Liver (tissue), 9 donors: Measurements from ENCODE around the gene MYBPHL. TPM values are rescaled to one million over a fixed set of nuclear protein-coding genes. Genes with fewer than 3 reads are reported as not detected.

ENCODE experiments used
- DNase-seq: peaks from one replicate; pipeline ENCODE4 v3.0.0-alpha.2; 2017; ENCODE audit warnings: low spot score
- H3K27ac ChIP-seq, 2 donors: one replicate each; pipeline ENCODE4 v1.7.0; 2013; ENCODE audit warnings: inconsistent platforms in 2 of 2, low read length in 2 of 2, control low read depth in 1 of 2, low read depth in 1 of 2, mild to moderate bottlenecking in 1 of 2
- H3K27me3 ChIP-seq, 4 donors: one replicate each; pipeline versions ENCODE4 v1.6.1 to v1.7.0; 2013; ENCODE audit warnings: low read length in 3 of 4, inconsistent platforms in 1 of 4, mild to moderate bottlenecking in 1 of 4, moderate library complexity in 1 of 4; ENCODE audit not compliant: control insufficient read depth in 4 of 4, insufficient read depth in 4 of 4
- H3K36me3 ChIP-seq, 4 donors: one replicate each; pipeline versions ENCODE4 v1.6.1 to v1.7.0; 2013; ENCODE audit warnings: low read length in 3 of 4, mild to moderate bottlenecking in 3 of 4, low read depth in 1 of 4, moderate library complexity in 1 of 4; ENCODE audit not compliant: control insufficient read depth in 4 of 4, insufficient read depth in 3 of 4
- H3K4me1 ChIP-seq, 4 donors: one replicate each; pipeline versions ENCODE4 v1.6.1 to v1.7.0; 2013; ENCODE audit warnings: low read length in 3 of 4, mild to moderate bottlenecking in 3 of 4, moderate library complexity in 1 of 4; ENCODE audit not compliant: control insufficient read depth in 4 of 4, insufficient read depth in 4 of 4
- H3K4me3 ChIP-seq, 3 donors: one replicate each; pipeline versions ENCODE4 v1.6.1 to v1.7.0; 2013; ENCODE audit warnings: low read length in 3 of 3, control low read depth in 1 of 3, low read depth in 1 of 3, mild to moderate bottlenecking in 1 of 3
- H3K9ac ChIP-seq, 2 donors: one replicate each; pipeline ENCODE4 v1.7.0; 2013; ENCODE audit warnings: low read length in 2 of 2, mild to moderate bottlenecking in 2 of 2, moderate library complexity in 2 of 2, control low read depth in 1 of 2, low read depth in 1 of 2
- H3K9me3 ChIP-seq, 4 donors: one replicate each; pipeline versions ENCODE4 v1.6.1 to v1.7.0; 2013; ENCODE audit warnings: low read length in 3 of 4; ENCODE audit not compliant: control insufficient read depth in 4 of 4
- ATF3 ChIP-seq: IDR thresholded peaks from 2 replicates; pipeline ENCODE4 v1.6.1; 2016; ENCODE audit warnings: antibody characterized with exemption
- FOXA2 ChIP-seq: IDR thresholded peaks from 2 replicates; pipeline ENCODE4 v1.6.1; 2016; ENCODE audit warnings: antibody characterized with exemption
- GABPA ChIP-seq, 2 donors: IDR thresholded peaks in 1 of 2; conservative IDR thresholded peaks in 1 of 2; 2 replicates each; pipeline ENCODE4 v1.6.1; 2016; ENCODE audit warnings: antibody characterized with exemption in 2 of 2, mild to moderate bottlenecking in 1 of 2, moderate library complexity in 1 of 2
- HNF4A ChIP-seq, 2 donors: conservative IDR thresholded peaks; 2 replicates each; pipeline ENCODE4 v1.6.1; 2016; ENCODE audit warnings: antibody characterized with exemption in 2 of 2, mild to moderate bottlenecking in 2 of 2
- HNF4G ChIP-seq: IDR thresholded peaks from 2 replicates; pipeline ENCODE4 v1.6.1; 2016; ENCODE audit warnings: antibody characterized with exemption
- JUND ChIP-seq, 2 donors: IDR thresholded peaks; 2 replicates each; pipeline ENCODE4 v1.6.1; 2016; ENCODE audit warnings: antibody characterized with exemption in 2 of 2
- NR2F2 ChIP-seq: IDR thresholded peaks from 2 replicates; pipeline ENCODE4 v1.6.1; 2016; ENCODE audit warnings: antibody characterized with exemption
- RAD21 ChIP-seq, 2 donors: IDR thresholded peaks; 2 replicates each; pipeline ENCODE4 v1.6.1; 2016; ENCODE audit warnings: antibody characterized with exemption in 2 of 2, mild to moderate bottlenecking in 2 of 2
- TAF1 ChIP-seq: conservative IDR thresholded peaks from 2 replicates; pipeline ENCODE4 v1.6.1; 2016; ENCODE audit warnings: antibody characterized with exemption, mild to moderate bottlenecking
- YY1 ChIP-seq: IDR thresholded peaks from 2 replicates; pipeline ENCODE4 v1.6.1; 2016; ENCODE audit warnings: antibody characterized with exemption, mild to moderate bottlenecking
- ZBTB33 ChIP-seq: IDR thresholded peaks from 2 replicates; pipeline ENCODE4 v1.6.1; 2016; ENCODE audit warnings: antibody characterized with exemption
- WGBS: extraction: QIAGEN DNeasy Blood & Tissue Kit; methylation state at CpG from one replicate; pipeline ENCODE4 v1.1.7; 2013; 5-methylcytosine and 5-hydroxymethylcytosine counted together
- polyA plus RNA-seq, 2 donors: library from polyadenylated mRNA; stranded (reverse) in 1 of 2; unstranded in 1 of 2; fragments of 200-250 nt in 1 of 2; fragments of >200 nt in 1 of 2; fragmentation: Nextera tagmentation in 1 of 2; extraction: Ambion mirVana in 1 of 2; gene quantifications; one replicate each; pipeline versions ENCODE4 v1.2.1 to v1.2.3, GENCODE V29; 2013 to 2015
- total RNA-seq, 2 donors: library from RNA; depleted of rRNA; stranded (reverse); fragments of >200 nt; gene quantifications; one replicate each; pipeline ENCODE4 v1.2.3, GENCODE V29; 2014
- TF ChIP-seq, protein P1 (sequence below): fragments of 150-350 bp; IDR thresholded peaks from 2 replicates; pipeline ENCODE4 v1.5.1; 2017; ENCODE audit warnings: improper control_type of control experiment, low read depth, low read length; ENCODE audit not compliant: missing input control
- TF ChIP-seq, protein P2 (sequence below): IDR thresholded peaks from 2 replicates; pipeline ENCODE4 v1.6.1; 2016; ENCODE audit warnings: antibody characterized with exemption
- donor health status: healthy.
- donor health status: healthy.
- donor health status: healthy.
- donor health status: healthy.
- donor health status: healthy.

Gene MYBPHL
- total and polyA plus RNA-seq, 4 donors: not detected

DNA sequence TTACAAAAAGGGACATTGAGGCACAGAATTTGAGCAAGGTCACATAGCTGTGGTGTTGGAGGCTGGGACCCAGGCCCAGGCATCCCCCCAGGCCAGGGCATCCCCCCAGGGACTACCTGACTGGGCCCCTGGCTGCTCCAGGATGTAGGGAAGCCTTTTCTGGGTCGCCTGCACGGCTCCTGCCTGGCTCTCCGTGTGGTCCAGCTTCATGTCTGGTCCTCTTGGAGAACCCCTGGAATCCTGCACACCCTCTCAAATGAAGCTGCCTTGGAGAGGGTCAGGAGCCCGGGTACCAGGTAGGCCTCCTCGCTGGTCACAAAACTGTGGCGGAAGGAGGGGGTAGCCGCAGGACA is 58.4 kb downstream of the MYBPHL start:
- DNase-seq: no peak
- no peak for TF ChIP-seq RAD21 (IDR thresholded peaks at IDR 0.05)
- TF ChIP-seq HNF4G: no peak
- TF ChIP-seq NR2F2: no peak
- TF ChIP-seq, protein P1, sequence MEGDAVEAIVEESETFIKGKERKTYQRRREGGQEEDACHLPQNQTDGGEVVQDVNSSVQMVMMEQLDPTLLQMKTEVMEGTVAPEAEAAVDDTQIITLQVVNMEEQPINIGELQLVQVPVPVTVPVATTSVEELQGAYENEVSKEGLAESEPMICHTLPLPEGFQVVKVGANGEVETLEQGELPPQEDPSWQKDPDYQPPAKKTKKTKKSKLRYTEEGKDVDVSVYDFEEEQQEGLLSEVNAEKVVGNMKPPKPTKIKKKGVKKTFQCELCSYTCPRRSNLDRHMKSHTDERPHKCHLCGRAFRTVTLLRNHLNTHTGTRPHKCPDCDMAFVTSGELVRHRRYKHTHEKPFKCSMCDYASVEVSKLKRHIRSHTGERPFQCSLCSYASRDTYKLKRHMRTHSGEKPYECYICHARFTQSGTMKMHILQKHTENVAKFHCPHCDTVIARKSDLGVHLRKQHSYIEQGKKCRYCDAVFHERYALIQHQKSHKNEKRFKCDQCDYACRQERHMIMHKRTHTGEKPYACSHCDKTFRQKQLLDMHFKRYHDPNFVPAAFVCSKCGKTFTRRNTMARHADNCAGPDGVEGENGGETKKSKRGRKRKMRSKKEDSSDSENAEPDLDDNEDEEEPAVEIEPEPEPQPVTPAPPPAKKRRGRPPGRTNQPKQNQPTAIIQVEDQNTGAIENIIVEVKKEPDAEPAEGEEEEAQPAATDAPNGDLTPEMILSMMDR: no peak
- TF ChIP-seq, protein P2, sequence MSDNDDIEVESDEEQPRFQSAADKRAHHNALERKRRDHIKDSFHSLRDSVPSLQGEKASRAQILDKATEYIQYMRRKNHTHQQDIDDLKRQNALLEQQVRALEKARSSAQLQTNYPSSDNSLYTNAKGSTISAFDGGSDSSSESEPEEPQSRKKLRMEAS: no peak
- no peak for TF ChIP-seq FOXA2
- 94% methylated on average over 7 of the region's 7 CpGs for WGBS
- Histone ChIP-seq H3K9me3 (no peaks in the 10 kb centered on the region), H3K4me1 (peaks cover 2 to 9% (median 5%) of the 10 kb centered on the region in 4 donors), H3K27me3 (no peaks in the 10 kb centered on the region), H3K9ac (no peak overlapping the region), H3K27ac (no peak overlapping the region), H3K4me3 (no peak overlapping the region), H3K36me3 (no peaks in the 10 kb centered on the region)

- no peak for TF ChIP-seq JUND (IDR thresholded peaks at IDR 0.05)
- Histone ChIP-seq H3K4me1 (peaks cover 2 to 9% (median 5%) of the 10 kb centered on the region in 4 donors), H3K27ac (no peak overlapping the region), H3K9me3 (no peaks in the 10 kb centered on the region), H3K4me3 (no peak overlapping the region), H3K27me3 (no peaks in the 10 kb centered on the region), H3K36me3 (no peaks in the 10 kb centered on the region), H3K9ac (no peak overlapping the region)
- DNase-seq: no peak
- WGBS: 96% methylated on average over 8 of the region's 8 CpGs
Measured at GRCh38 chr1:109247401-109248365, 59.1 kb downstream of the MYBPHL start.

GRCh38 chr1:109246141-109246551 is 60.7 kb downstream of the MYBPHL start:
- no peaks in the 10 kb centered on the region for H3K36me3 ChIP-seq
- no peak overlapping the region for H3K9ac ChIP-seq
- H3K4me1 ChIP-seq: peaks cover 2 to 18% (median 10%) of the 10 kb centered on the region in 4 donors
- WGBS: 88% methylated on average over 7 of the region's 7 CpGs
- H3K4me3 ChIP-seq: no peak overlapping the region
- H3K9me3 ChIP-seq: no peaks in the 10 kb centered on the region
- no peaks in the 10 kb centered on the region for H3K27me3 ChIP-seq
- H3K27ac ChIP-seq: no peak overlapping the region
- TF ChIP-seq NR2F2: no peak
- TF ChIP-seq HNF4A (conservative IDR thresholded peaks at IDR 0.05): no peak
- TF ChIP-seq FOXA2: no peak
- no peak for TF ChIP-seq RAD21 (IDR thresholded peaks at IDR 0.05)
- DNase-seq: no peak

DNA sequence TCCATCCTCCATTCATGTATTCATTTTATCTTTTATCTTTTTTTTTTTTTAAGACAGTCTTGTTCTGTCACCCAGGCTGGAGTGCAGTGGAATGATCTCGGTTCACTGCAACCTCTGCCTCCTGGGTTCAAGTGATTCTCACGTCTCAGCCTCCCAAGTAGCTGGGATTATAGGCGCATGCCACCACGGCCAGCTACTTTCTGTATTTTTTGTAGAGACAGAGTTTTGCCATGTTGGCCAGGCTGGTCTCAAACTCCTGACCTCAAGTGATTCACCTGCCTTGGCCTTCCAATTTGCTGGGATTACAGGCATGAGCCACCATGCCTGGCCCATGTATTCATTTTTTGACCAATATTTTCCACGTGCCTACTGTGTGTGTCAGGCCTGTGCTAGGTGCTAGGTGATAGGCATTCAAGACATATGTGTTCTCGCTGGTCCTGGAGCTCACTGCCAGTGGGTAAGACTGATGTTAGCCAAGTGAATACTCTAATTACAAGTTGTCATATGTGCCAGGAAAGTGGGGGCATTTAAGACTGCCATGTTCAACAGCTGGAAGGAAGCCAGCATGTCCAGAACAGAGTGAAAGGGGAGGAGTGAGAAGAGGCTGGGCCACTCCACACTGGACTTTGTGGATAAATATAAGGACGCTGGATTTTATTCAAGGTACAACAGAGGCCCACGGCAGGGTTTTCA is 62.8 kb downstream of the MYBPHL start:
- WGBS: 87% methylated on average over 8 of the region's 8 CpGs
- H3K27me3 ChIP-seq: no peaks in the 10 kb centered on the region
- TF ChIP-seq HNF4A (conservative IDR thresholded peaks at IDR 0.05) (no peak), HNF4G (no peak), ZBTB33 (no peak), JUND (IDR thresholded peaks at IDR 0.05) (no peak), YY1 (no peak), GABPA (IDR thresholded peaks at IDR 0.05 in 1 of 2, conservative IDR thresholded peaks at IDR 0.05 in 1 of 2) (no peak), ATF3 (no peak), TAF1 (no peak), NR2F2 (no peak), FOXA2 (no peak), RAD21 (IDR thresholded peaks at IDR 0.05) (no peak)
- TF ChIP-seq, protein P1: no peak

More for the DNA sequence above, 62.8 kb downstream of the MYBPHL start:
- Histone ChIP-seq H3K4me3 (no peak overlapping the region), H3K36me3 (peaks cover 0 to 2% (median under 1%) of the 10 kb centered on the region in 4 donors), H3K9me3 (no peaks in the 10 kb centered on the region), H3K27ac (no peak overlapping the region), H3K9ac (no peak overlapping the region), H3K4me1 (peaks cover 0 to 16% (median 6%) of the 10 kb centered on the region in 4 donors)
- DNase-seq: no peak
